Activated T-cell treated with anti-CD3 and anti-CD28 coated beads for 1 hour (primary cell): ENCODE measurements around the gene SORCS3.

Experiments
- DNase-seq: peaks from one replicate; pipeline ENCODE4 v3.0.0-alpha.2; 2020; ENCODE audit warnings: low read depth

The SORCS3 gene

GRCh38 chr10:104844073-104844472 is 203.0 kb downstream of the SORCS3 start:
- DNase-seq = no peak

DNA sequence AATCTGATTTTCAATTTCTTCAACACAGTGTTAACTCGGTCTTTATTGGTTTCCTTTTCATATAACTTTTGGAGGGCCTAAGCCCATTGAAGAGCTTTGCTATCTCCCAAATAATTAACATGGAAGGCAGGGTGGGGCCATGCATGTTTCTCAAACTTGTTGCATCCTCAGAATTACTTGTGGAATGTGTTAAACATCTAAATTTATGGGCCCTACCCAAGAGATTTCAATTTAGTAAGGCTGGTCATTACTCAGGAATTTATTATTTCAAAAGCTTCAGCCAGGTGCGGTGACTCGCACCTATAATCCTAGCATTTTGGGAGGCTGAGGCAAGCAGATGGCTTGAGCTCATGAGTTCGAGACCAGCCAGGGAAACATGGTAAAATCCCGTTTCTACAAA is 208.9 kb downstream of the SORCS3 start:
- no peak for DNase-seq

- DNase-seq = no peak
These were observed 227.0 kb downstream of the SORCS3 start for GRCh38 chr10:104867966-104868598.

GRCh38 chr10:104872691-104873090 is 231.6 kb downstream of the SORCS3 start:
- DNase-seq = no peak

- no peak for DNase-seq
These were observed 232.1 kb downstream of the SORCS3 start for GRCh38 chr10:104873161-104873560.

GRCh38 chr10:104875561-104875960 is 234.5 kb downstream of the SORCS3 start:
- no peak for DNase-seq

DNA sequence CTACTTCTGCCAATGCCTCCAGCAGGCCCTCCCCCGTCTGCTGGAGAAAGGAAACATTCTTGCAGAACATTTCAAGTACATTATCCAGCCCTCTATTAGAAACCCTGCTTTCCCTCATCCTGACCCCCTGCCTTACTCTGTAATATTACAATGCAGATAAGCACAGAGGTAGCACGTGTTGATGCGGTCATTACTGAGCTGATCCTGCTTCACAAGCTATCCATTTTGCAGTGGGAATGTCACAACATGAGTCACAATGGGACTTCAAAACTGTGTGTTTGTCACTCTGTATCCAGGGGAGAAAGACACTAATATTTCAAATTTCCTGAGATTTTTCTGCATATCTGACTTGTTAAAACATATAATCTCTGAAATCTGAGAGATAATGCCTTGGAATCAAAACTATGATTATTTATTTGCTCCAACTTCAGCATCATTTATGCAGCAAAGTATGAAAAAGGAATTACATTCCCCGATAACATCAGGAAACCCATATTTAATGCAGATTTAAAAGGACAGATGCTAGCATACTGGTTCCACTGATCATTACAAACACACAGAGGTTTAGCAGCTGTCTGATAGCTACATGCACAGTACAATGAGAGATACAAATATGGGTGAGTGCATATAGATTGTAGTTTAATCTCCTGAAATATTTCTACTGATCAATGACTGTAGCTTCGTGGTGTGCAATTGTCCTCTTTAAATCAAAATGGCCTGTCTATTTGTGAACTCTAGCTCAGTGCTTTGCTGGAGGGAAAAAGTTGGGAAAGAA is 239.7 kb downstream of the SORCS3 start:
- DNase-seq = no peak

- DNase-seq = no peak
These were observed 240.7 kb downstream of the SORCS3 start for GRCh38 chr10:104881740-104882139.

- DNase-seq = no peak
These were observed 252.0 kb downstream of the SORCS3 start for GRCh38 chr10:104892879-104893617.

DNA sequence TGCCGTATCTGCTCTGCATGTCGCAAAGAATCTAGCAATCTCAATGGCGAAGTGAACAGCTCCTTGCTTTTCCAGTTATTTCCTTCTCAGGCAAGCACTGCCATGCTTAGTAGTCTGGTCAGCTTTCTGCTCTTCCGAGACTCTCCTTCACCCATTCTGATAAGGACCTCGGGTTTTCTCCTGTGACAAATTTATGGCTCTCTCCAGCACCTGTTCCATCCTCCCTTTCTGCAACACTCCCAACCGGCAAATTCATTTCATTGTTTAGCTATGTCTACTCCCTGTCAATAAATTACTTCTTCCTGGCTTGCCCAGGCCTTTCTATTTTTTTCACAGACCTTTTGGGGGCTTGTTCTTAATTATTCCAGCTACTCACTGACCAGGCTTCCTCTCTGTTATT is 252.6 kb downstream of the SORCS3 start:
- no peak for DNase-seq

DNA sequence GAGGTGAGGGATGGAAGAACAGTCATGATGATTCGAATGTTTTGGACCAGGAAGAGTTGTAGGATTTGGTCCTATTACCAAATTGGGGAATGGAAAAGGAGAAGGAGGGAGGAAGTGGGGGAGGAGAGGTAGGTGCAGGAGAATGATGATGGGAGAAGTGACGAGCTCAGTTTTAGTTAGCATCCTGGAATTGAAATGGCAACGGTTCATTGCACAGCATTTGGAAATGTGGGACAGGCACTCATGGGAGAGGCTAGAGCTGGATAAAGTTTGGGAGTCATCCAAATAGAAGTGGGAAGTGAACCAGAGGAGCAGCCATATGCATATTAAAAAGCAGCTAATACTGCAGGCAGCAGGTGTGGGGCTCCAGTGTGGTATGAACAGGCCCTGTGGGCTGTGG is 253.6 kb downstream of the SORCS3 start:
- DNase-seq = no peak

- DNase-seq = no peak
These were observed 254.5 kb downstream of the SORCS3 start for GRCh38 chr10:104895541-104895940.

GRCh38 chr10:104895981-104896380 is 254.9 kb downstream of the SORCS3 start:
- DNase-seq = no peak

- no peak for DNase-seq
These were observed 256.6 kb downstream of the SORCS3 start for GRCh38 chr10:104897696-104898095.

- DNase-seq = no peak
These were observed 258.7 kb downstream of the SORCS3 start for GRCh38 chr10:104899779-104900178.

DNA sequence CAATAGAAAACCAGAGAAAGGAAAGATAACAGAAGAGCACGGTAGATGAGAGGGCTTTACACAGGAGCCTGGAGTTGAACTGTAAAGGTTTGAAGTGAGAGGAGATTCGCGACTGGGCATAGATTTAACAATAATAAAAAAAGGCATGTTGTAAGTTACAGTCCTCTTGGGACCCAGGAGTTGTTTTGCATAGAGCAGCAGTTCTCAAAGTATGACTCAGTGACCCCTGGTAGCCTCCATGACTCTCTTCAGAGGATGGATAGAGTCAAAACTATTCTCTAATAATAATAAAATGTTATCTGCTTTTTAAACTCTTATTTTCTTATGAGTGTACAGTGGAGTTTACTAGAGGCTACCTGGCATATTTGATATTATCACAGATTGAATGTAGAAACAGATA is 262.3 kb downstream of the SORCS3 start:
- no peak for DNase-seq

DNA sequence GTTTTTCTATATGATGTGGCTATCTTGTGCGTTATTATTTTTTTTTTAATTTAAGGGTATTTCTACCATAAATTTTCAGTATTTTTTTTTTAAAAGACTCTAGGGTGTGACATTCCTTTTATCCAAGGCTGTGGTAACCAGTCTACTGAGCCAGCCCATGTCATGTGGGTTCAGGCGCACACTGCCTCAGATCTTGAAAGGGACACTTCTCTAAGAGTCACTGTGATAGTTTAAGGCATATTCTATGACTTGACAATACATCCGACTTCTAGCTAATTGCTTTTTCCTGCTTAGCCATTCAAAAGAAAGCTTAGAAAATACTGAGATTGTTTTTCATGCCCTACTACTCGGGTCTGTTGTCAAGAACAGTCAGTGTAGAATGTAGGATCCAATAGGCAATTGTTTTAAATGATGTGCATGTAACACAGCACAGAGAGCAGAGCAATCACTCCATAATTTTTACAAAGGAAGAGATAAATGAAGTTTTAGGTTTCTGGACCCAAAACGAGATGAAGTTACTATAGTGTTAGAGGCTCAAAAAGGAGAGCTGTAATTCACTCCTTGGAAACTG is 263.7 kb downstream of the SORCS3 start:
- DNase-seq = no peak

DNA sequence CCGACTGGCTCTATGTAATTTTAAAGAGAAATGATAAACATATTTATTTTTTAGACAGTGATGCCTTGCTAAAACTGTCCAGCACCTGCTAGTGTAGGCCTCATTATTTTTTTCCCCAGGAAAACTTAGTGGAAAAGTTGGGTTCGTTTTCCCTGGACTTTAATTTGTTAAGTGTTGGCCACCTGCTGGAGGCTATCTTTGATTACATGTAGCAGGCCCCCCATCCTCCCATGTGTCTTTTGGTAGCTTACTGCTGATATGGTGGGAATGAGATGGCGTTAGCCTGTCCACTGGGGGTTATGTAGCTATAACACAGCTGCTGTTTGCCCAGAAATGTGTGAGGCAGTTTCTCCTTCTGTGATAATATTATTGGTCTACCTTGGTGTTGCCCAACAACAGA is 265.0 kb downstream of the SORCS3 start:
- DNase-seq = no peak

- DNase-seq = no peak
These were observed 266.4 kb downstream of the SORCS3 start for GRCh38 chr10:104907521-104907920.

DNA sequence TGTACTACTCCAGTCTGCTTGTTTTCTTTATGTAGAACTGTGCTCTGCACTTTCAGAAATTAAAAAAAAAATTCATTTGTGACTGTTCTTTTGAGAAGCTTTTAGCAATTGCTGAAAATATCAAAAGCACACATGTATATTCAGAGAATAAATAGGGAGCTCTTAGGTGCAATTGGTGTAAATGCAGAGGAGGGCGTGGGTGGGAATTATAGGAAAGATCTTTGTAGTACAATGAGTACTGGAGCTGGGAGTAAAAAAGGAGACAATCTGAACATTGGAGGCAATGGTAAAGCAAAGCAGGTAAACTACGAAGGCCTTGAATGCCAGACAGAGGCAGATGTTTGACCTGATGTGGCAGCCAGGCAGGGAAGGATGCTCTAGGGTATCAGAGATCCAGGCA is 267.5 kb downstream of the SORCS3 start:
- no peak for DNase-seq

GRCh38 chr10:104910712-104911111 is 269.6 kb downstream of the SORCS3 start:
- DNase-seq = no peak

- no peak for DNase-seq
These were observed 272.3 kb downstream of the SORCS3 start for GRCh38 chr10:104913390-104913789.

DNA sequence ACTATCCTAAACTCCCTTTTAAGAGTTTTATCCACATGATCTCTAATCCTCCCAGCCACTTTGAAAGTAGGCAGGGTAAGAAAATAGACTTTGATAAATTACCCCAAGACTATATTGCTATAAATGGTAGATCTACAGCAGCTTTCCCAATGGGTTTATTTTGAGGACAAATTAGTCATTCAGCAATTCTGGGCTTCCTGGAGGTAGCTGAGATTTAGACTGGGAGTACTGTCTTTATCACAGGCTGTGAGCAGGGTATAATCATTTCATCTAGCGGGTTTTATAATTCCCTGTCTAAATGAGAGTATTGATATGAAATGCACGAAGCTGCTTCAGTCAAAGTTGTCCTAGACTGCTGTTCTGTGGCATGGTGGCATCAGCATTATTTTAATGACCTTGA is 279.4 kb downstream of the SORCS3 start:
- no peak for DNase-seq
